AG10803 (cell line): ENCODE data around the gene KLHL5.

ENCODE experiments used
- DNase-seq: peaks from one replicate; pipeline ENCODE4 v3.0.0; 2010; ENCODE audit warnings: low read depth
- H3K4me3 ChIP-seq: 2 replicates; pipeline ENCODE4 v1.5.1; 2011; ENCODE audit warnings: mild to moderate bottlenecking, low read length, control low read depth
- TF ChIP-seq, protein P1 (sequence below): conservative IDR thresholded peaks from 2 replicates; pipeline ENCODE4 v1.5.1; 2011; ENCODE audit warnings: mild to moderate bottlenecking, low read length, control low read depth, inconsistent platforms

Gene KLHL5, protein sequence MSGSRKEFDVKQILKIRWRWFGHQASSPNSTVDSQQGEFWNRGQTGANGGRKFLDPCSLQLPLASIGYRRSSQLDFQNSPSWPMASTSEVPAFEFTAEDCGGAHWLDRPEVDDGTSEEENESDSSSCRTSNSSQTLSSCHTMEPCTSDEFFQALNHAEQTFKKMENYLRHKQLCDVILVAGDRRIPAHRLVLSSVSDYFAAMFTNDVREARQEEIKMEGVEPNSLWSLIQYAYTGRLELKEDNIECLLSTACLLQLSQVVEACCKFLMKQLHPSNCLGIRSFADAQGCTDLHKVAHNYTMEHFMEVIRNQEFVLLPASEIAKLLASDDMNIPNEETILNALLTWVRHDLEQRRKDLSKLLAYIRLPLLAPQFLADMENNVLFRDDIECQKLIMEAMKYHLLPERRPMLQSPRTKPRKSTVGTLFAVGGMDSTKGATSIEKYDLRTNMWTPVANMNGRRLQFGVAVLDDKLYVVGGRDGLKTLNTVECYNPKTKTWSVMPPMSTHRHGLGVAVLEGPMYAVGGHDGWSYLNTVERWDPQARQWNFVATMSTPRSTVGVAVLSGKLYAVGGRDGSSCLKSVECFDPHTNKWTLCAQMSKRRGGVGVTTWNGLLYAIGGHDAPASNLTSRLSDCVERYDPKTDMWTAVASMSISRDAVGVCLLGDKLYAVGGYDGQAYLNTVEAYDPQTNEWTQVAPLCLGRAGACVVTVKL

DNA sequence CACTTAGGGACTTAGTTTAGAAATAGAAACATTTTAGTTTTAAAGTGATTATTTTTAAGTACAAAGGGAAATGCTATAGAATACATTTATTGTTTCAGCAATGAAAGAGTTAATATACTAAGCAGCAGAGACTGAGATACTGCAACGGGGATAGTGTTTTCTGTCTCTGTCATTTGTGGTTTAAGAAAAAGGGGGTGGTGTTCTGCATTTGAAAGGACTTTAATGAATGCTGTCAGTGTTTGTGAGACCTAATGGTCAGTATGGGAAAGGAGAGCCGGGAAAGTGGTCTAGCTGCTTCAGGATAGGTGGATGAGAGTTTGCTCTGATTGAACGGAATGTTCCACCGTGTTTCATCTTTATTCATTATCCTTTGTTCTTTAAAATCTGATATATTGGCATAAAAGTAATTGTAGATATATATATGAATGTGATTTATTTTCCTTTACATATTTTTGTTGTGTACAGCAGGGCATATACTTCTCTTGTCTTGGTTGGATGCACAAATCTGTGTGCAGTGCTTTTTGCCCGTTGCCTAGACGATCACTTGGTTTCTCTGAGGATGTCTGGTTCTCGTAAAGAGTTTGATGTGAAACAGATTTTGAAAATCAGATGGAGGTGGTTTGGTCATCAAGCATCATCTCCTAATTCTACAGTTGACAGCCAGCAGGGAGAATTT, at the start of gene KLHL5:
Gene KLHL5 (plus strand): TSS at position 139 of the 676 bp plus-strand sequence. CDS start 421 bp downstream, at position 560.
- TF ChIP-seq, protein P1, sequence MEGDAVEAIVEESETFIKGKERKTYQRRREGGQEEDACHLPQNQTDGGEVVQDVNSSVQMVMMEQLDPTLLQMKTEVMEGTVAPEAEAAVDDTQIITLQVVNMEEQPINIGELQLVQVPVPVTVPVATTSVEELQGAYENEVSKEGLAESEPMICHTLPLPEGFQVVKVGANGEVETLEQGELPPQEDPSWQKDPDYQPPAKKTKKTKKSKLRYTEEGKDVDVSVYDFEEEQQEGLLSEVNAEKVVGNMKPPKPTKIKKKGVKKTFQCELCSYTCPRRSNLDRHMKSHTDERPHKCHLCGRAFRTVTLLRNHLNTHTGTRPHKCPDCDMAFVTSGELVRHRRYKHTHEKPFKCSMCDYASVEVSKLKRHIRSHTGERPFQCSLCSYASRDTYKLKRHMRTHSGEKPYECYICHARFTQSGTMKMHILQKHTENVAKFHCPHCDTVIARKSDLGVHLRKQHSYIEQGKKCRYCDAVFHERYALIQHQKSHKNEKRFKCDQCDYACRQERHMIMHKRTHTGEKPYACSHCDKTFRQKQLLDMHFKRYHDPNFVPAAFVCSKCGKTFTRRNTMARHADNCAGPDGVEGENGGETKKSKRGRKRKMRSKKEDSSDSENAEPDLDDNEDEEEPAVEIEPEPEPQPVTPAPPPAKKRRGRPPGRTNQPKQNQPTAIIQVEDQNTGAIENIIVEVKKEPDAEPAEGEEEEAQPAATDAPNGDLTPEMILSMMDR = no peak
- H3K4me3 ChIP-seq = no peak within 1 kb of the TSS
- peak; percentile 40 for DNase-seq

DNA sequence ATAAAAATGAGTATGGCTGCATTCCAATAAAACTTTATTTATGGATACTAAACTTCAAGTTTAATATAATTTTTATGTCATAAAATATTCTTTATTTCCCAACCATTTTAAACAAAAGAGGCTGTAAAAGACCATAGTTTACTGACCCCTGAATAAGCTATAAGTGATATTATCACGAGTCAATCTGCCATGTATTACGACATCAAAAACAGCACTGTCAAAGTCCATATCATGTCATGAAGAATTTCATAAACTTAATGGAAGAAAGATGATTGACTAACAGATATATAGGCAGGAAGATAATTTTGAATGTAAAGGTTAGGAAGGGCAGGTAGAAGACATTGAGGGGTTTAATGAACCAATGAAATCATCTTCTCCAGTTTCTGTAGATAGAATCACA, 48.0 kb upstream of the KLHL5 start:
- TF ChIP-seq, protein P1 = no peak
- H3K4me3 ChIP-seq = no peak overlapping the region
- DNase-seq = no peak

DNA sequence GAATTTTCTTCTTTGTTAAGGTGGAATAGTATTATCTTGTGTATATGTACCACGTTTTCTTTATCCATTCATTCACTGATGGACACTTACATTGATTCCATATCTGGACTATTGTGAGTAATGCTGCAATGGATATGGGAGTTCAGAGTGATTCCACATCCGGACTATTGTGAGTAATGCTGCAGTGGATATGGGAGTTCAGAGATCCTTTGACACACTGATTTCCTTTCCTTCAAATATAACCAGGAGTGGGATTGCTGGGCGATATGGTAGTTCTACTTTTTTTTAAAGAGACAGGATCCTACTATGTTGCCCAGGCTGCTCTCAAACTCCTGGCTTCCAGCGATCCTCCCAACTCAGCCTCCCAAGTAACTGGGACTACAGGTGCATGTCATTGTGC, 41.9 kb upstream of the KLHL5 start:
- no peak overlapping the region for H3K4me3 ChIP-seq
- TF ChIP-seq, protein P1 = no peak
- no peak for DNase-seq

DNA sequence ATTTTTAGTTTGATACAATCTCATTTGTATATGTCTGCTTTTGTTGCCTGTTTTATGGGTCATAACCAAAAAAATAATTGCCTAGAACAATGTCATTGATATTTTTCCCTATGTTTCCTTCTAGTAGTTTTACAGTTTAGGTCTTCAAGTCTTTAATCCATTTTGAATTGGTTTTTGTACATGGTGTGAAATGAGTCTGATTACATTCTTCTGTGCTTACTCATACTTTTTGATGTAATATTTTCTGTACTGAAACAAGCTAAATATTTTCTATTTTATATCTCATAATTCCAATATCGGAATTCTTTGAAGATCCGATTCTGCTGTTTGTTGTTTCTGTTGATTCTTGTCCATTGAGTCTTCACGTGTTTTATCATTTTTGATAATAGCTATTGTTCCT, 40.4 kb upstream of the KLHL5 start:
- DNase-seq = no peak
- no peak overlapping the region for H3K4me3 ChIP-seq
- TF ChIP-seq, protein P1 = no peak

DNA sequence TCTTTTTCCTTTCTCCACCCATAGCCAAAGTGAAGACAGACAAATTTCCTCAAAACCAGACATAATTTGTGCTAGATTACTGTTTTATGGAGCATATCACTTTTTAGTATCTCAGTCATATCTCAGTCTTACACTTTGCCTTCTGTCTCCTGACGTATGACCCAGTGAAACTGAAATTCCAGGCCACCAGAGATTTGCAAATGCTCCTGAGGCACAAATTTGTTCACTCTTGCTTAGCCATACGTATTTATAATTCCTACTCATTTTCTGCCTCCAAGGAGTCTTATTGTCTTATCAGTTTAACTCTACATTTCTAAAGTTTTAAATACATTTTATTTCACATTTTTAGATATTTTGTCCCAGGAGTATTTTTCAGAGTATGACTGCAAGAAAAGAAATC, 39.8 kb upstream of the KLHL5 start:
- H3K4me3 ChIP-seq = no peak overlapping the region
- TF ChIP-seq, protein P1 = no peak
- no peak for DNase-seq

DNA sequence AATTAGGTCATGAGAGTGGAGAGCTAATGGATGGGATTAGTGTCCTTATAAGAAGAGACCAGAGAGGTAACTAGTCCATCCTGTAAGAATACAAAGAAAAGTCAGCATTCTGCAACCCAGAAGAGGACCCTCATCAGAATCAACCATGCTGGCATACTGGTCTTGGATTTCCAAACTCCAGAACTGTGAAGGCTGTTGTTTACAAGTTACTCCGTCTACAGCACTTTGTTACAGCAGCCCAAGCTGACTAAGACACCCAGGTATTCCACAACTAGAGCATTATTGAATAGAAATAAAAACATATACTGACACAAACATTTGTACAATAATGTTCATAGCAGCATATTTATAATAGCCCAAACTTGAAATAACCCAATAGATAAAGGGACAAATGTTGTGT, 39.0 kb upstream of the KLHL5 start:
- DNase-seq = no peak
- H3K4me3 ChIP-seq = no peak overlapping the region
- TF ChIP-seq, protein P1 = no peak
